H9 (cell line): ENCODE results near the gene SERPINE2. TPM values are rescaled to one million over a fixed set of nuclear protein-coding genes. Genes with fewer than 3 reads are reported as not detected.

Experiments used
- DNase-seq: peaks from one replicate; pipeline ENCODE4 v3.0.0-alpha.2; 2017
- H2AFZ ChIP-seq: one replicate; pipeline ENCODE4 v1.6.1; 2013; ENCODE audit warnings: mild to moderate bottlenecking, low read length, control low read depth, moderate library complexity
- H2AK5ac ChIP-seq: 2 replicates; pipeline ENCODE4 v1.6.1; 2013; ENCODE audit warnings: low read length, control low read depth, mixed read lengths; ENCODE audit not compliant: insufficient read length
- H2BK120ac ChIP-seq: one replicate; pipeline ENCODE4 v1.6.1; 2013; ENCODE audit warnings: low read depth, mild to moderate bottlenecking, low read length, control low read depth, inconsistent platforms; ENCODE audit not compliant: poor library complexity, severe bottlenecking
- H2BK12ac ChIP-seq: 2 replicates; pipeline ENCODE4 v1.6.1; 2013; ENCODE audit warnings: low read length, control low read depth, mixed read lengths, low read depth; ENCODE audit not compliant: insufficient read length
- H2BK15ac ChIP-seq: 2 replicates; pipeline ENCODE4 v1.6.1; 2013; ENCODE audit warnings: low read depth, low read length, control low read depth
- H2BK20ac ChIP-seq: one replicate; pipeline ENCODE4 v1.6.1; 2013; ENCODE audit warnings: low read depth, mild to moderate bottlenecking, low read length, control low read depth, inconsistent platforms; ENCODE audit not compliant: poor library complexity, severe bottlenecking
- H2BK5ac ChIP-seq: 2 replicates; pipeline ENCODE4 v1.6.1; 2013; ENCODE audit warnings: low read length, control low read depth, mixed read lengths; ENCODE audit not compliant: insufficient read length
- H3K14ac ChIP-seq: 2 replicates; pipeline ENCODE4 v1.6.1; 2013; ENCODE audit warnings: low read length, control low read depth; ENCODE audit not compliant: insufficient read depth
- H3K18ac ChIP-seq: 2 replicates; pipeline ENCODE4 v1.6.1; 2013; ENCODE audit warnings: low read depth, mild to moderate bottlenecking, mixed read lengths, low read length, control low read depth; ENCODE audit not compliant: insufficient read length
- H3K23ac ChIP-seq: 2 replicates; pipeline ENCODE4 v1.6.1; 2013; ENCODE audit warnings: low read length, control low read depth, mixed read lengths, low read depth; ENCODE audit not compliant: insufficient read length
- H3K23me2 ChIP-seq: 2 replicates; pipeline ENCODE4 v1.6.1; 2013; ENCODE audit warnings: low read depth, mild to moderate bottlenecking, mixed read lengths, low read length, control low read depth; ENCODE audit not compliant: insufficient read length, poor library complexity, severe bottlenecking
- H3K27ac ChIP-seq: 2 replicates; pipeline ENCODE4 v1.5.1; 2013; ENCODE audit warnings: low read length, control low read depth, mixed read lengths, low read depth; ENCODE audit not compliant: insufficient read length
- H3K27me3 ChIP-seq: 2 replicates; pipeline ENCODE4 v1.6.1; 2013; ENCODE audit warnings: low read length, control low read depth, inconsistent platforms; ENCODE audit not compliant: insufficient read depth
- H3K4ac ChIP-seq: 2 replicates; pipeline ENCODE4 v1.6.1; 2013; ENCODE audit warnings: low read depth, mild to moderate bottlenecking, control low read depth, inconsistent platforms, low read length, moderate library complexity
- H3K4me1 ChIP-seq: 2 replicates; pipeline ENCODE4 v1.6.1; 2013; ENCODE audit warnings: low read length, control low read depth, inconsistent platforms; ENCODE audit not compliant: insufficient read depth
- H3K4me2 ChIP-seq: 2 replicates; pipeline ENCODE4 v1.6.1; 2013; ENCODE audit warnings: low read length, control low read depth, mixed read lengths; ENCODE audit not compliant: insufficient read length, insufficient read depth
- H3K56ac ChIP-seq: 2 replicates; pipeline ENCODE4 v1.6.1; 2013; ENCODE audit warnings: low read depth, mild to moderate bottlenecking, mixed read lengths, low read length, control low read depth; ENCODE audit not compliant: insufficient read length
- H3K79me1 ChIP-seq: 2 replicates; pipeline ENCODE4 v1.6.1; 2013; ENCODE audit warnings: low read depth, mild to moderate bottlenecking, moderate library complexity, low read length, control low read depth, inconsistent platforms; ENCODE audit not compliant: insufficient read depth, poor library complexity, severe bottlenecking
- H3K79me2 ChIP-seq: 2 replicates; pipeline ENCODE4 v1.6.1; 2013; ENCODE audit warnings: low read length, control low read depth, inconsistent platforms; ENCODE audit not compliant: insufficient read depth
- H3K9ac ChIP-seq: 2 replicates; pipeline ENCODE4 v1.6.1; 2013; ENCODE audit warnings: low read length, control low read depth, mixed read lengths; ENCODE audit not compliant: insufficient read length; ENCODE audit errors: extremely low read depth
- H3K9me3 ChIP-seq: one replicate; pipeline ENCODE4 v1.6.1; 2013; ENCODE audit warnings: low read depth, low read length, inconsistent platforms; ENCODE audit not compliant: control insufficient read depth
- H3T11ph ChIP-seq: one replicate; pipeline ENCODE4 v1.6.1; 2013; ENCODE audit warnings: mild to moderate bottlenecking, low read length, control low read depth, inconsistent platforms
- H4K20me1 ChIP-seq: one replicate; pipeline ENCODE4 v1.6.1; 2013; ENCODE audit not compliant: control insufficient read depth, insufficient read length, insufficient read depth
- H4K5ac ChIP-seq: 2 replicates; pipeline ENCODE4 v1.6.1; 2013; ENCODE audit warnings: low read depth, mild to moderate bottlenecking, mixed read lengths, low read length, control low read depth; ENCODE audit not compliant: insufficient read length
- H4K8ac ChIP-seq: replicated peaks from 2 replicates; pipeline ENCODE4 v1.6.1; 2013; ENCODE audit warnings: low read length, control low read depth, mixed read lengths, low read depth; ENCODE audit not compliant: insufficient read length
- H4K91ac ChIP-seq: 2 replicates; pipeline ENCODE4 v1.6.1; 2013; ENCODE audit warnings: low read depth, mild to moderate bottlenecking, moderate library complexity, mixed read lengths, low read length, control low read depth; ENCODE audit not compliant: insufficient read length
- H3K27ac Mint-ChIP-seq, 3 experiments: 2 replicates in 2 of 3; 3 replicates in 1 of 3; pipeline ENCODE4 v1.8.0; 2020 to 2021; ENCODE audit warnings: mixed read lengths in 3 of 3, mild to moderate bottlenecking in 1 of 3, moderate library complexity in 1 of 3
- H3K27me3 Mint-ChIP-seq: 2 replicates; pipeline ENCODE4 v1.8.0; 2021; ENCODE audit warnings: low read depth, mild to moderate bottlenecking, moderate library complexity, mixed read lengths
- H3K36me3 Mint-ChIP-seq, 3 experiments: 2 replicates in 2 of 3; 3 replicates in 1 of 3; pipeline ENCODE4 v1.8.0; 2020 to 2021; ENCODE audit warnings: low read depth in 3 of 3, mixed read lengths in 3 of 3; ENCODE audit not compliant: insufficient read depth in 1 of 3
- H3K4me1 Mint-ChIP-seq, 2 experiments: 2 replicates each; pipeline ENCODE4 v1.8.0; 2020; ENCODE audit warnings: mixed read lengths in 2 of 2
- H3K4me3 Mint-ChIP-seq, 2 experiments: 2 replicates in 1 of 2; 3 replicates in 1 of 2; pipeline ENCODE4 v1.8.0; 2020 to 2021; ENCODE audit warnings: mild to moderate bottlenecking in 2 of 2, mixed read lengths in 2 of 2, moderate library complexity in 1 of 2
- H3K9me3 Mint-ChIP-seq, 2 experiments: 2 replicates in 1 of 2; 3 replicates in 1 of 2; pipeline ENCODE4 v1.8.0; 2020; ENCODE audit warnings: mild to moderate bottlenecking in 2 of 2, mixed read lengths in 2 of 2, moderate library complexity in 1 of 2
- WGBS: extraction: QIAGEN DNeasy Blood & Tissue Kit; methylation state at CpG from one replicate; pipeline ENCODE4 v1.1.7; 2013; ENCODE audit warnings: missing lambda C conversion rate, low lambda C conversion rate, mixed read lengths; ENCODE audit not compliant: insufficient read length; ENCODE audit errors: extremely low coverage; 5-methylcytosine and 5-hydroxymethylcytosine counted together
- total RNA-seq: library from RNA; stranded (reverse); gene quantifications from 2 replicates; pipeline ENCODE4 v1.2.1, GENCODE V29; 2021
- TF ChIP-seq, protein P1 (sequence below): fragments of 200-600 bp; sonication (generic); conservative IDR thresholded peaks from 3 replicates; pipeline ENCODE4 v1.8.0; 2021; ENCODE audit warnings: antibody characterized with exemption, mild to moderate bottlenecking

Gene SERPINE2
- total RNA-seq, 1 experiment from 2014 or later = 40.0 TPM

- Histone ChIP-seq H3K23ac (no peak overlapping the region), H3K9me3 (no peaks in the 10 kb centered on the region), H3K14ac (no peak overlapping the region), H2BK15ac (no peak overlapping the region), H3K9ac (no peak overlapping the region), H3K79me1 (peaks cover 5% of the 10 kb centered on the region), H3T11ph (no peak overlapping the region), H3K27ac (no peak overlapping the region), H2BK12ac (no peak overlapping the region), H4K91ac (no peak overlapping the region), H2BK20ac (no peak overlapping the region), H2BK120ac (no peak overlapping the region), H4K8ac (no peak overlapping the region), H3K4me1 (no peaks in the 10 kb centered on the region; the same call in 1 of the 2 replicates), H4K20me1 (no peaks in the 10 kb centered on the region), H2AK5ac (no peak overlapping the region), H3K79me2 (peaks cover 13% of the 10 kb centered on the region; the same call in 1 of the 2 replicates), H2AFZ (no peak overlapping the region), H3K23me2 (no peaks in the 10 kb centered on the region), H3K56ac (no peak overlapping the region), H3K27me3 (no peaks in the 10 kb centered on the region), H3K4ac (no peak overlapping the region), H3K4me2 (no peak overlapping the region), H4K5ac (no peak overlapping the region), H2BK5ac (no peak overlapping the region), H3K18ac (no peak overlapping the region)
- TF ChIP-seq, protein P1, sequence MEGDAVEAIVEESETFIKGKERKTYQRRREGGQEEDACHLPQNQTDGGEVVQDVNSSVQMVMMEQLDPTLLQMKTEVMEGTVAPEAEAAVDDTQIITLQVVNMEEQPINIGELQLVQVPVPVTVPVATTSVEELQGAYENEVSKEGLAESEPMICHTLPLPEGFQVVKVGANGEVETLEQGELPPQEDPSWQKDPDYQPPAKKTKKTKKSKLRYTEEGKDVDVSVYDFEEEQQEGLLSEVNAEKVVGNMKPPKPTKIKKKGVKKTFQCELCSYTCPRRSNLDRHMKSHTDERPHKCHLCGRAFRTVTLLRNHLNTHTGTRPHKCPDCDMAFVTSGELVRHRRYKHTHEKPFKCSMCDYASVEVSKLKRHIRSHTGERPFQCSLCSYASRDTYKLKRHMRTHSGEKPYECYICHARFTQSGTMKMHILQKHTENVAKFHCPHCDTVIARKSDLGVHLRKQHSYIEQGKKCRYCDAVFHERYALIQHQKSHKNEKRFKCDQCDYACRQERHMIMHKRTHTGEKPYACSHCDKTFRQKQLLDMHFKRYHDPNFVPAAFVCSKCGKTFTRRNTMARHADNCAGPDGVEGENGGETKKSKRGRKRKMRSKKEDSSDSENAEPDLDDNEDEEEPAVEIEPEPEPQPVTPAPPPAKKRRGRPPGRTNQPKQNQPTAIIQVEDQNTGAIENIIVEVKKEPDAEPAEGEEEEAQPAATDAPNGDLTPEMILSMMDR = no peak
- no peak overlapping the region for H3K4me3 Mint-ChIP-seq
- DNase-seq = no peak
- H3K27me3 Mint-ChIP-seq = no peaks in the 10 kb centered on the region
- H3K27ac Mint-ChIP-seq = no peak overlapping the region
- H3K4me1 Mint-ChIP-seq = peaks cover 6 to 17% of the 10 kb centered on the region in 2 experiments
- peaks cover 9 to 21% of the 10 kb centered on the region in 2 experiments for H3K9me3 Mint-ChIP-seq
- no CpG with 5 or more reads among the region's 3 CpGs for WGBS
- peaks cover 23 to 41% (median 38%) of the 10 kb centered on the region in 3 experiments; a peak in 6 of 7 replicates for H3K36me3 Mint-ChIP-seq
These were observed 114.0 kb downstream of the SERPINE2 start for GRCh38 chr2:223925106-223925505.

Other genes starting within 250 kb of the SERPINE2 start
- 8.7 and 11.0 TPM in 2 replicates for gene AP1S3, start 201.7 kb downstream of the SERPINE2 start, total RNA-seq
- 54.1 and 55.7 TPM in 2 replicates for gene WDFY1, start 94.0 kb downstream of the SERPINE2 start, total RNA-seq
- gene MRPL44, start 81.8 kb downstream of the SERPINE2 start, total RNA-seq = 46.1 and 47.8 TPM in 2 replicates